ENCODE data around the gene URB1. TPM values are rescaled to one million over a fixed set of nuclear protein-coding genes. Genes with fewer than 3 reads are reported as not detected.

URB1 gene
- total and polyA plus RNA-seq, 2 experiments from 2014 or later, result 7.7 to 44.1 TPM

GRCh38 chr21:32413015-32413504, 20.2 kb upstream of the URB1 start:
- Histone ChIP-seq H3F3A (replicated peaks; ENCODE audit: low read depth) (peaks cover 17% of the 10 kb centered on the region; the same call in 1 of the 2 replicates), H3K79me2 (replicated peaks; ENCODE audit: insufficient read depth) (no peaks in the 10 kb centered on the region; the same call in 1 of the 2 replicates), H3K27ac (ENCODE audit: low read depth) (no peak overlapping the region), H3K27me3 (ENCODE audit: insufficient read depth) (peaks cover 71% of the 10 kb centered on the region), H2AFZ (peak overlapping the region; percentile 99), H3K36me3 (ENCODE audit: insufficient read depth) (peaks cover 3% of the 10 kb centered on the region; the same call in 1 of the 2 replicates), H3K4me2 (peak overlapping the region; percentile 97), H4K20me1 (replicated peaks; ENCODE audit: insufficient read depth) (0 out of 2 replicates have a peak, but pooled peaks cover 5% of the 10 kb centered on the region), H3K9me2 (ENCODE audit: insufficient read depth) (no peaks in the 10 kb centered on the region), H3K4me1 (ENCODE audit: insufficient read depth) (peaks cover 34% of the 10 kb centered on the region), H3K4me3 (peak overlapping the region; percentile 82)
- H3K27ac Mint-ChIP-seq, result no peak overlapping the region
- DNase-seq (ENCODE audit: low spot score) (peak; percentile 63), ATAC-seq (peak; percentile 18)
- H3K4me1 Mint-ChIP-seq, result peaks cover 31% of the 10 kb centered on the region
- H3K4me3 Mint-ChIP-seq, result peak overlapping the region; percentile 76
- peaks cover 45% of the 10 kb centered on the region for H3K27me3 Mint-ChIP-seq (ENCODE audit: insufficient read depth, low read depth, poor library complexity)
- H3K36me3 Mint-ChIP-seq (ENCODE audit: low read depth), result no peaks in the 10 kb centered on the region
- TF ChIP-seq REST (IDR thresholded peaks at IDR 0.05; ENCODE audit: unreplicated experiment), result no peak
- TF ChIP-seq CTCF (conservative IDR thresholded peaks at IDR 0.05; ENCODE audit: low read depth in 2 of 2), result peak; percentile 24 to 45; a peak in 2 of 4 replicates
- no peaks in the 10 kb centered on the region; the same call in 2 of the 3 replicates for H3K9me3 Mint-ChIP-seq

- Histone ChIP-seq H3K4me2 (peak within 1 kb of the TSS; percentile 97), H4K20me1 (replicated peaks; ENCODE audit: insufficient read depth) (0 out of 2 replicates have a peak, but pooled peaks cover 5% of the 10 kb centered on the region), H3K79me2 (replicated peaks; ENCODE audit: insufficient read depth) (no peaks in the 10 kb centered on the region; the same call in 1 of the 2 replicates), H3K4me3 (peak within 1 kb of the TSS; percentile 82), H3F3A (replicated peaks; ENCODE audit: low read depth) (peaks cover 17% of the 10 kb centered on the region; the same call in 1 of the 2 replicates), H3K4me1 (ENCODE audit: insufficient read depth) (peaks cover 34% of the 10 kb centered on the region), H3K27ac (ENCODE audit: low read depth) (no peak within 1 kb of the TSS), H3K36me3 (ENCODE audit: insufficient read depth) (peaks cover 3% of the 10 kb centered on the region; the same call in 1 of the 2 replicates), H3K9me2 (ENCODE audit: insufficient read depth) (no peaks in the 10 kb centered on the region), H2AFZ (peak within 1 kb of the TSS; percentile 99), H3K27me3 (ENCODE audit: insufficient read depth) (peaks cover 71% of the 10 kb centered on the region)
- peak within 1 kb of the TSS; percentile 80 for H3K4me3 Mint-ChIP-seq
- 0 out of 2 replicates have a peak, but pooled peaks have one; percentile 13 for TF ChIP-seq CREB1 (CRISPR knock-in tag; IDR thresholded peaks at IDR 0.05; ENCODE audit: low read depth)
- no peak for TF ChIP-seq ZNF114 (CRISPR knock-in tag; IDR thresholded peaks at IDR 0.05)
- peak; percentile 47 for TF ChIP-seq EZH2 (IDR thresholded peaks at IDR 0.05; ENCODE audit: low read depth, unreplicated experiment)
- no peak for TF ChIP-seq EZH2phosphoT487 (IDR thresholded peaks at IDR 0.05; ENCODE audit: unreplicated experiment)
- TF ChIP-seq ETS1 (IDR thresholded peaks at IDR 0.05), result no peak
- TF ChIP-seq REST (IDR thresholded peaks at IDR 0.05; ENCODE audit: unreplicated experiment), result no peak
- TF ChIP-seq STAT1 (IDR thresholded peaks at IDR 0.05; ENCODE audit: unreplicated experiment), result no peak
- H3K27ac Mint-ChIP-seq, result no peak within 1 kb of the TSS
- no peaks in the 10 kb centered on the region; the same call in 2 of the 3 replicates for H3K9me3 Mint-ChIP-seq
- peaks cover 31% of the 10 kb centered on the region for H3K4me1 Mint-ChIP-seq
- no peaks in the 10 kb centered on the region for H3K36me3 Mint-ChIP-seq (ENCODE audit: low read depth)
- peaks cover 45% of the 10 kb centered on the region for H3K27me3 Mint-ChIP-seq (ENCODE audit: insufficient read depth, low read depth, poor library complexity)
- ATAC-seq, result peak; percentile 80
- peak; percentile 73 for DNase-seq (ENCODE audit: low spot score)
These were observed 19.6 kb upstream of the URB1 start, which contains the start of gene EVA1C for GRCh38 chr21:32412162-32413014. EVA1C (plus strand) TSS chr21:32412706; CDS start chr21:32412854, 148 bp downstream.
